Measurements from ENCODE around the gene KLF16. TPM values are rescaled to one million over a fixed set of nuclear protein-coding genes. Genes with fewer than 3 reads are reported as not detected.
A peak's percentile ranks its signal among the peaks of the same experiment; 100 is the strongest.

KLF16 gene
- total and polyA plus RNA-seq, 9 of the 15 experiments (the other 6 are each of a cell fraction or from before 2014, with no cell fraction given), result 0.04 to 60.4 (median 6.8) TPM

DNA sequence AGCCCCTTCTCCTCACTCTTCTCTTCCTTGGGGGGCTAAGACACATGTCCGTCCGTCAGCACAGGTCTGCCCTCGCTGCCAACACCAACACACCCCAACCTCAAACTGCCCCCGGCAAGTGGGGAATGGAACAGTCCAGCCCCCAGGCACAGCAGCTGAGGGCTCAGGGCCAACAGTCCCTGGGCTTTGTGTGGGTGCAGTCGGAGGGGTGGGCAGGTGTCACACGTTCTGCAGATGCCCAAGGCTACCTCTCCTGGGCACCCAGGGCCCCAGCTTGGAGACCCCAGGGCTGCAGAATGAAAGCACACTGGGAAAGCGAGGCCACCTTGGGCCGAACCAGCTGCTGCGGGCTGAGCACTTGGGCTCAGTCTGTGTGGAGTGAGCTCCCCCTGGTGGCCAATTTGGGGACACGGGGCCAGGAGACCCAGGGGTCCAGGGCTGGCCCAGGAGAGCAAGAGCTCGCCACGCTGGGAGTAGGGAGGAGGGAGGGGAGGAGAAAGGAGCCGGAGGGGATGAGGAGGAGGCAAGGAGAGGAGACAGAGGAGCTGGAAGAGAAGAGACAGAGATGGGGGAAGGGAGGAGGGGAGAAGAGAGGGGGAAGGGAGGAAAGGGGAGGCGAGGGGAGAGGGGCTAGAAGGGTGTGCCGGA is 37.3 kb downstream of the KLF16 start (continued):
- TF ChIP-seq, protein P1, sequence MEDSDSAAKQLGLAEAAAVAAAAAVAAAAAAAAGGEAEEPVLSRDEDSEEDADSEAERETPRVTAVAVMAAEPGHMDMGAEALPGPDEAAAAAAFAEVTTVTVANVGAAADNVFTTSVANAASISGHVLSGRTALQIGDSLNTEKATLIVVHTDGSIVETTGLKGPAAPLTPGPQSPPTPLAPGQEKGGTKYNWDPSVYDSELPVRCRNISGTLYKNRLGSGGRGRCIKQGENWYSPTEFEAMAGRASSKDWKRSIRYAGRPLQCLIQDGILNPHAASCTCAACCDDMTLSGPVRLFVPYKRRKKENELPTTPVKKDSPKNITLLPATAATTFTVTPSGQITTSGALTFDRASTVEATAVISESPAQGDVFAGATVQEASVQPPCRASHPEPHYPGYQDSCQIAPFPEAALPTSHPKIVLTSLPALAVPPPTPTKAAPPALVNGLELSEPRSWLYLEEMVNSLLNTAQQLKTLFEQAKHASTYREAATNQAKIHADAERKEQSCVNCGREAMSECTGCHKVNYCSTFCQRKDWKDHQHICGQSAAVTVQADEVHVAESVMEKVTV (CRISPR knock-in tag; IDR thresholded peaks at IDR 0.05), result peak; percentile 53; the same call in 1 of the 2 replicates
- TF ChIP-seq, protein P2, sequence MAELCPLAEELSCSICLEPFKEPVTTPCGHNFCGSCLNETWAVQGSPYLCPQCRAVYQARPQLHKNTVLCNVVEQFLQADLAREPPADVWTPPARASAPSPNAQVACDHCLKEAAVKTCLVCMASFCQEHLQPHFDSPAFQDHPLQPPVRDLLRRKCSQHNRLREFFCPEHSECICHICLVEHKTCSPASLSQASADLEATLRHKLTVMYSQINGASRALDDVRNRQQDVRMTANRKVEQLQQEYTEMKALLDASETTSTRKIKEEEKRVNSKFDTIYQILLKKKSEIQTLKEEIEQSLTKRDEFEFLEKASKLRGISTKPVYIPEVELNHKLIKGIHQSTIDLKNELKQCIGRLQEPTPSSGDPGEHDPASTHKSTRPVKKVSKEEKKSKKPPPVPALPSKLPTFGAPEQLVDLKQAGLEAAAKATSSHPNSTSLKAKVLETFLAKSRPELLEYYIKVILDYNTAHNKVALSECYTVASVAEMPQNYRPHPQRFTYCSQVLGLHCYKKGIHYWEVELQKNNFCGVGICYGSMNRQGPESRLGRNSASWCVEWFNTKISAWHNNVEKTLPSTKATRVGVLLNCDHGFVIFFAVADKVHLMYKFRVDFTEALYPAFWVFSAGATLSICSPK (IDR thresholded peaks at IDR 0.05; ENCODE audit: borderline replicate concordance), result no peak; the same call in 1 of the 2 replicates
- no peak for TF ChIP-seq NUFIP1 (IDR thresholded peaks at IDR 0.05; ENCODE audit: partially characterized antibody)
- TF ChIP-seq STAT5B (CRISPR knock-in tag; IDR thresholded peaks at IDR 0.05), result no peak
- TF ChIP-seq SAP30 (IDR thresholded peaks at IDR 0.05; ENCODE audit: borderline replicate concordance, insufficient read depth, low read depth, low read length, poor library complexity, severe bottlenecking), result no peak
- TF ChIP-seq, protein P3, sequence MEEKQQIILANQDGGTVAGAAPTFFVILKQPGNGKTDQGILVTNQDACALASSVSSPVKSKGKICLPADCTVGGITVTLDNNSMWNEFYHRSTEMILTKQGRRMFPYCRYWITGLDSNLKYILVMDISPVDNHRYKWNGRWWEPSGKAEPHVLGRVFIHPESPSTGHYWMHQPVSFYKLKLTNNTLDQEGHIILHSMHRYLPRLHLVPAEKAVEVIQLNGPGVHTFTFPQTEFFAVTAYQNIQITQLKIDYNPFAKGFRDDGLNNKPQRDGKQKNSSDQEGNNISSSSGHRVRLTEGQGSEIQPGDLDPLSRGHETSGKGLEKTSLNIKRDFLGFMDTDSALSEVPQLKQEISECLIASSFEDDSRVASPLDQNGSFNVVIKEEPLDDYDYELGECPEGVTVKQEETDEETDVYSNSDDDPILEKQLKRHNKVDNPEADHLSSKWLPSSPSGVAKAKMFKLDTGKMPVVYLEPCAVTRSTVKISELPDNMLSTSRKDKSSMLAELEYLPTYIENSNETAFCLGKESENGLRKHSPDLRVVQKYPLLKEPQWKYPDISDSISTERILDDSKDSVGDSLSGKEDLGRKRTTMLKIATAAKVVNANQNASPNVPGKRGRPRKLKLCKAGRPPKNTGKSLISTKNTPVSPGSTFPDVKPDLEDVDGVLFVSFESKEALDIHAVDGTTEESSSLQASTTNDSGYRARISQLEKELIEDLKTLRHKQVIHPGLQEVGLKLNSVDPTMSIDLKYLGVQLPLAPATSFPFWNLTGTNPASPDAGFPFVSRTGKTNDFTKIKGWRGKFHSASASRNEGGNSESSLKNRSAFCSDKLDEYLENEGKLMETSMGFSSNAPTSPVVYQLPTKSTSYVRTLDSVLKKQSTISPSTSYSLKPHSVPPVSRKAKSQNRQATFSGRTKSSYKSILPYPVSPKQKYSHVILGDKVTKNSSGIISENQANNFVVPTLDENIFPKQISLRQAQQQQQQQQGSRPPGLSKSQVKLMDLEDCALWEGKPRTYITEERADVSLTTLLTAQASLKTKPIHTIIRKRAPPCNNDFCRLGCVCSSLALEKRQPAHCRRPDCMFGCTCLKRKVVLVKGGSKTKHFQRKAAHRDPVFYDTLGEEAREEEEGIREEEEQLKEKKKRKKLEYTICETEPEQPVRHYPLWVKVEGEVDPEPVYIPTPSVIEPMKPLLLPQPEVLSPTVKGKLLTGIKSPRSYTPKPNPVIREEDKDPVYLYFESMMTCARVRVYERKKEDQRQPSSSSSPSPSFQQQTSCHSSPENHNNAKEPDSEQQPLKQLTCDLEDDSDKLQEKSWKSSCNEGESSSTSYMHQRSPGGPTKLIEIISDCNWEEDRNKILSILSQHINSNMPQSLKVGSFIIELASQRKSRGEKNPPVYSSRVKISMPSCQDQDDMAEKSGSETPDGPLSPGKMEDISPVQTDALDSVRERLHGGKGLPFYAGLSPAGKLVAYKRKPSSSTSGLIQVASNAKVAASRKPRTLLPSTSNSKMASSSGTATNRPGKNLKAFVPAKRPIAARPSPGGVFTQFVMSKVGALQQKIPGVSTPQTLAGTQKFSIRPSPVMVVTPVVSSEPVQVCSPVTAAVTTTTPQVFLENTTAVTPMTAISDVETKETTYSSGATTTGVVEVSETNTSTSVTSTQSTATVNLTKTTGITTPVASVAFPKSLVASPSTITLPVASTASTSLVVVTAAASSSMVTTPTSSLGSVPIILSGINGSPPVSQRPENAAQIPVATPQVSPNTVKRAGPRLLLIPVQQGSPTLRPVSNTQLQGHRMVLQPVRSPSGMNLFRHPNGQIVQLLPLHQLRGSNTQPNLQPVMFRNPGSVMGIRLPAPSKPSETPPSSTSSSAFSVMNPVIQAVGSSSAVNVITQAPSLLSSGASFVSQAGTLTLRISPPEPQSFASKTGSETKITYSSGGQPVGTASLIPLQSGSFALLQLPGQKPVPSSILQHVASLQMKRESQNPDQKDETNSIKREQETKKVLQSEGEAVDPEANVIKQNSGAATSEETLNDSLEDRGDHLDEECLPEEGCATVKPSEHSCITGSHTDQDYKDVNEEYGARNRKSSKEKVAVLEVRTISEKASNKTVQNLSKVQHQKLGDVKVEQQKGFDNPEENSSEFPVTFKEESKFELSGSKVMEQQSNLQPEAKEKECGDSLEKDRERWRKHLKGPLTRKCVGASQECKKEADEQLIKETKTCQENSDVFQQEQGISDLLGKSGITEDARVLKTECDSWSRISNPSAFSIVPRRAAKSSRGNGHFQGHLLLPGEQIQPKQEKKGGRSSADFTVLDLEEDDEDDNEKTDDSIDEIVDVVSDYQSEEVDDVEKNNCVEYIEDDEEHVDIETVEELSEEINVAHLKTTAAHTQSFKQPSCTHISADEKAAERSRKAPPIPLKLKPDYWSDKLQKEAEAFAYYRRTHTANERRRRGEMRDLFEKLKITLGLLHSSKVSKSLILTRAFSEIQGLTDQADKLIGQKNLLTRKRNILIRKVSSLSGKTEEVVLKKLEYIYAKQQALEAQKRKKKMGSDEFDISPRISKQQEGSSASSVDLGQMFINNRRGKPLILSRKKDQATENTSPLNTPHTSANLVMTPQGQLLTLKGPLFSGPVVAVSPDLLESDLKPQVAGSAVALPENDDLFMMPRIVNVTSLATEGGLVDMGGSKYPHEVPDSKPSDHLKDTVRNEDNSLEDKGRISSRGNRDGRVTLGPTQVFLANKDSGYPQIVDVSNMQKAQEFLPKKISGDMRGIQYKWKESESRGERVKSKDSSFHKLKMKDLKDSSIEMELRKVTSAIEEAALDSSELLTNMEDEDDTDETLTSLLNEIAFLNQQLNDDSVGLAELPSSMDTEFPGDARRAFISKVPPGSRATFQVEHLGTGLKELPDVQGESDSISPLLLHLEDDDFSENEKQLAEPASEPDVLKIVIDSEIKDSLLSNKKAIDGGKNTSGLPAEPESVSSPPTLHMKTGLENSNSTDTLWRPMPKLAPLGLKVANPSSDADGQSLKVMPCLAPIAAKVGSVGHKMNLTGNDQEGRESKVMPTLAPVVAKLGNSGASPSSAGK (IDR thresholded peaks at IDR 0.05), result no peak
- TF ChIP-seq NONO (IDR thresholded peaks at IDR 0.05; ENCODE audit: low read depth in 2 of 2, low read length in 1 of 2), result no peak
- no peak for TF ChIP-seq TBL1XR1 (IDR thresholded peaks at IDR 0.05; ENCODE audit: low read length in 2 of 2)
- no peak for TF ChIP-seq PYGO2 (tag; IDR thresholded peaks at IDR 0.05)
- no peak for TF ChIP-seq GABPB2 (CRISPR knock-in tag; conservative IDR thresholded peaks at IDR 0.05)
- TF ChIP-seq ZNF24 (IDR thresholded peaks at IDR 0.05), result no peak
- no peak for TF ChIP-seq ZNF766 (CRISPR knock-in tag; conservative IDR thresholded peaks at IDR 0.05)
- no peak for TF ChIP-seq MTA3 (IDR thresholded peaks at IDR 0.05; ENCODE audit: borderline replicate concordance)
